Smooth muscle cell (in vitro differentiated cells): ENCODE measurements around the gene COLQ. TPM values are rescaled to one million over a fixed set of nuclear protein-coding genes. Genes with fewer than 3 reads are reported as not detected.
"Not testable (repeated sequence)": the region's sequence is repeated elsewhere in the genome, so short reads cannot be mapped to it uniquely, and the experiment has no call there.

ENCODE experiments used
- DNase-seq: peaks from one replicate; lab custom pipeline; 2025; ENCODE audit not compliant: unreplicated experiment; lab: John Stamatoyannopoulos, UW
- H2AFZ ChIP-seq: fragments of 200-600 bp; sonication (generic); 2 replicates; pipeline ENCODE4 v1.6.0; 2016; ENCODE audit warnings: antibody characterized with exemption, low read depth, mild to moderate bottlenecking
- H3F3A ChIP-seq: fragments of 200-600 bp; sonication (generic); 2 replicates; pipeline ENCODE4 v1.6.0; 2017; ENCODE audit warnings: antibody characterized with exemption, low read depth
- H3K27ac ChIP-seq: fragments of 200-600 bp; sonication (generic); 2 replicates; pipeline ENCODE4 v1.5.1; 2016; ENCODE audit warnings: low read depth, mild to moderate bottlenecking
- H3K27me3 ChIP-seq: fragments of 200-600 bp; sonication (generic); 2 replicates; pipeline ENCODE4 v1.6.1; 2016; ENCODE audit warnings: low read depth, mild to moderate bottlenecking
- H3K36me3 ChIP-seq: fragments of 200-600 bp; sonication (generic); 2 replicates; pipeline ENCODE4 v1.5.1; 2016; ENCODE audit warnings: low read depth
- H3K4me1 ChIP-seq: fragments of 200-600 bp; sonication (generic); 2 replicates; pipeline ENCODE4 v1.5.1; 2016; ENCODE audit warnings: low read depth
- H3K4me2 ChIP-seq: fragments of 200-600 bp; sonication (generic); 2 replicates; pipeline ENCODE4 v1.6.0; 2016; ENCODE audit warnings: mild to moderate bottlenecking
- H3K4me3 ChIP-seq: fragments of 200-600 bp; sonication (generic); 2 replicates; pipeline ENCODE4 v1.5.1; 2016; ENCODE audit warnings: mild to moderate bottlenecking
- H3K79me2 ChIP-seq: fragments of 200-600 bp; sonication (generic); 2 replicates; pipeline ENCODE4 v1.6.0; 2016; ENCODE audit warnings: low read depth, mild to moderate bottlenecking
- H3K9ac ChIP-seq: fragments of 200-600 bp; sonication (generic); 2 replicates; pipeline ENCODE4 v1.6.0; 2016; ENCODE audit warnings: low read depth
- H3K9me3 ChIP-seq: fragments of 200-600 bp; sonication (generic); replicated peaks from 2 replicates; pipeline ENCODE4 v1.5.1; 2016; ENCODE audit warnings: low read depth
- H4K20me1 ChIP-seq: fragments of 200-600 bp; sonication (generic); 2 replicates; pipeline ENCODE4 v1.6.0; 2016; ENCODE audit warnings: low read depth
- CTCF ChIP-seq: fragments of 200-600 bp; sonication (generic); IDR thresholded peaks from 2 replicates; pipeline ENCODE4 v1.5.1; 2017; ENCODE audit warnings: borderline replicate concordance, mild to moderate bottlenecking, antibody characterized with exemption; ENCODE audit not compliant: insufficient read depth, poor library complexity, severe bottlenecking
- WGBS: methylation state at CpG from one replicate; pipeline ENCODE4 v1.1.7; 2016; ENCODE audit warnings: low lambda C conversion rate; 5-methylcytosine and 5-hydroxymethylcytosine counted together
- polyA plus RNA-seq: library from polyadenylated mRNA; unstranded; fragments of >200 nt; fragmentation: Nextera tagmentation; extraction: Ambion mirVana; gene quantifications from 2 replicates; pipeline ENCODE4 v1.2.1, GENCODE V29; 2016
- total RNA-seq: library from RNA; depleted of rRNA; stranded (reverse); fragments of >200 nt; gene quantifications from 2 replicates; pipeline ENCODE4 v1.2.3, GENCODE V29; 2014

COLQ gene
- total and polyA plus RNA-seq, 2 experiments from 2014 or later, result 0.69 to 1.8 TPM

GRCh38 chr3:15486979-15487378 is 34.5 kb downstream of the COLQ start:
- Histone ChIP-seq H3K27me3 (no peaks in the 10 kb centered on the region), H3K9me3 (no peaks in the 10 kb centered on the region), H3F3A (no peaks in the 10 kb centered on the region), H3K36me3 (no peaks in the 10 kb centered on the region), H2AFZ (no peak overlapping the region), H3K4me2 (no peak overlapping the region), H3K4me3 (no peak overlapping the region), H3K9ac (no peak overlapping the region), H4K20me1 (no peaks in the 10 kb centered on the region), H3K79me2 (no peaks in the 10 kb centered on the region), H3K4me1 (no peaks in the 10 kb centered on the region), H3K27ac (no peak overlapping the region)
- no peak for DNase-seq
- WGBS, result 84% methylated on average over 4 of the region's 4 CpGs
- no peak for TF ChIP-seq CTCF

GRCh38 chr3:15486020-15486419 is 35.5 kb downstream of the COLQ start:
- Histone ChIP-seq H2AFZ (no peak overlapping the region), H3K4me3 (no peak overlapping the region), H3K9me3 (no peaks in the 10 kb centered on the region), H3K9ac (no peak overlapping the region), H3K79me2 (no peaks in the 10 kb centered on the region), H3K4me1 (no peaks in the 10 kb centered on the region), H3K36me3 (no peaks in the 10 kb centered on the region), H3K4me2 (no peak overlapping the region), H3K27ac (no peak overlapping the region), H4K20me1 (no peaks in the 10 kb centered on the region), H3F3A (no peaks in the 10 kb centered on the region), H3K27me3 (no peaks in the 10 kb centered on the region)
- DNase-seq, result no peak
- no peak for TF ChIP-seq CTCF
- WGBS, result 94% methylated on average over 2 of the region's 2 CpGs

GRCh38 chr3:15484551-15484950 is 37.0 kb downstream of the COLQ start:
- H3K79me2 ChIP-seq, DNase-seq, H3K4me3 ChIP-seq, H3K4me1 ChIP-seq, H2AFZ ChIP-seq, H4K20me1 ChIP-seq, H3K9me3 ChIP-seq, H3K36me3 ChIP-seq, H3F3A ChIP-seq, H3K27me3 ChIP-seq, H3K9ac ChIP-seq, H3K4me2 ChIP-seq, H3K27ac ChIP-seq: not testable (repeated sequence)
- 93% methylated on average over 6 of the region's 6 CpGs for WGBS

GRCh38 chr3:15479400-15480224 is 41.9 kb downstream of the COLQ start:
- H3K36me3 ChIP-seq, result no peaks in the 10 kb centered on the region
- no peaks in the 10 kb centered on the region for H3K79me2 ChIP-seq
- no peak for TF ChIP-seq CTCF
- H3K4me3 ChIP-seq, result no peak overlapping the region
- H3K4me2 ChIP-seq, result no peak overlapping the region
- H3K9me3 ChIP-seq, result no peaks in the 10 kb centered on the region
- no peaks in the 10 kb centered on the region for H3F3A ChIP-seq
- no peak overlapping the region for H2AFZ ChIP-seq
- H3K9ac ChIP-seq, result no peak overlapping the region
- H3K27ac ChIP-seq, result no peak overlapping the region
- no peaks in the 10 kb centered on the region for H3K4me1 ChIP-seq
- DNase-seq, result no peak
- H3K27me3 ChIP-seq, result no peaks in the 10 kb centered on the region
- no peaks in the 10 kb centered on the region for H4K20me1 ChIP-seq
